ENCODE results near the gene ASPG.

The ASPG gene

GRCh38 chr14:104094709-104095425, 9.4 kb downstream of the ASPG start:
- no peak for FAIRE-seq

- no peak for FAIRE-seq
These were observed 10.2 kb downstream of the ASPG start for GRCh38 chr14:104095426-104096310.

- FAIRE-seq = no peak
These were observed 10.8 kb downstream of the ASPG start for GRCh38 chr14:104096318-104096717.

- FAIRE-seq = no peak
These were observed 11.5 kb downstream of the ASPG start for GRCh38 chr14:104096751-104097700.

- FAIRE-seq = no peak
These were observed 13.0 kb downstream of the ASPG start for GRCh38 chr14:104098272-104099095.

- FAIRE-seq = no peak
These were observed 13.9 kb downstream of the ASPG start for GRCh38 chr14:104099096-104100041.

- FAIRE-seq = no peak
These were observed 14.9 kb downstream of the ASPG start for GRCh38 chr14:104100171-104101085.

- no peak for FAIRE-seq
These were observed 15.7 kb downstream of the ASPG start for GRCh38 chr14:104101086-104101621.

GRCh38 chr14:104101651-104102281, 16.3 kb downstream of the ASPG start:
- no peak for FAIRE-seq

GRCh38 chr14:104102282-104102914, 16.9 kb downstream of the ASPG start:
- no peak for FAIRE-seq

GRCh38 chr14:104103061-104103445, 17.6 kb downstream of the ASPG start:
- FAIRE-seq = no peak

GRCh38 chr14:104103446-104104075, 18.1 kb downstream of the ASPG start:
- no peak for FAIRE-seq

- no peak for FAIRE-seq
These were observed 18.8 kb downstream of the ASPG start for GRCh38 chr14:104104076-104104901.

GRCh38 chr14:104105071-104105821, 19.7 kb downstream of the ASPG start:
- FAIRE-seq = no peak

- FAIRE-seq = no peak
These were observed 20.4 kb downstream of the ASPG start for GRCh38 chr14:104105822-104106470.
